ENCODE results near the gene LSM7. TPM values are rescaled to one million over a fixed set of nuclear protein-coding genes. Genes with fewer than 3 reads are reported as not detected.

LSM7 gene
- total and polyA plus RNA-seq, 9 of the 15 experiments (the other 6 are each of a cell fraction or from before 2014, with no cell fraction given), result 40.5 to 690 (median 265) TPM

- TF ChIP-seq, protein P1, sequence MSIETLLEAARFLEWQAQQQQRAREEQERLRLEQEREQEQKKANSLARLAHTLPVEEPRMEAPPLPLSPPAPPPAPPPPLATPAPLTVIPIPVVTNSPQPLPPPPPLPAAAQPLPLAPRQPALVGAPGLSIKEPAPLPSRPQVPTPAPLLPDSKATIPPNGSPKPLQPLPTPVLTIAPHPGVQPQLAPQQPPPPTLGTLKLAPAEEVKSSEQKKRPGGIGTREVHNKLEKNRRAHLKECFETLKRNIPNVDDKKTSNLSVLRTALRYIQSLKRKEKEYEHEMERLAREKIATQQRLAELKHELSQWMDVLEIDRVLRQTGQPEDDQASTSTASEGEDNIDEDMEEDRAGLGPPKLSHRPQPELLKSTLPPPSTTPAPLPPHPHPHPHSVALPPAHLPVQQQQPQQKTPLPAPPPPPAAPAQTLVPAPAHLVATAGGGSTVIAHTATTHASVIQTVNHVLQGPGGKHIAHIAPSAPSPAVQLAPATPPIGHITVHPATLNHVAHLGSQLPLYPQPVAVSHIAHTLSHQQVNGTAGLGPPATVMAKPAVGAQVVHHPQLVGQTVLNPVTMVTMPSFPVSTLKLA (conservative IDR thresholded peaks at IDR 0.05), result peak in 1 of 2 experiments; percentile 47; a peak in 1 of 4 replicates
- TF ChIP-seq PBX2 (CRISPR knock-in tag; IDR thresholded peaks at IDR 0.05; ENCODE audit: low read depth), result no peak
- TF ChIP-seq PBX2 (tag; conservative IDR thresholded peaks at IDR 0.05; ENCODE audit: low read depth), result no peak
- peak; percentile 60; the same call in 1 of the 2 replicates for TF ChIP-seq MTA3 (IDR thresholded peaks at IDR 0.05; ENCODE audit: borderline replicate concordance)
- TF ChIP-seq, protein P2, sequence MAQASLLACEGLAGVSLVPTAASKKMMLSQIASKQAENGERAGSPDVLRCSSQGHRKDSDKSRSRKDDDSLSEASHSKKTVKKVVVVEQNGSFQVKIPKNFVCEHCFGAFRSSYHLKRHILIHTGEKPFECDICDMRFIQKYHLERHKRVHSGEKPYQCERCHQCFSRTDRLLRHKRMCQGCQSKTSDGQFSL (CRISPR knock-in tag; IDR thresholded peaks at IDR 0.05), result peak; percentile 9
- TF ChIP-seq, protein P2 (tag; IDR thresholded peaks at IDR 0.05), result no peak
- TF ChIP-seq ZNF431 (CRISPR knock-in tag; IDR thresholded peaks at IDR 0.05), result peak; percentile 40; the same call in 1 of the 2 replicates
- peak; percentile 93 for TF ChIP-seq MBD1 (CRISPR knock-in tag; IDR thresholded peaks at IDR 0.05)
- TF ChIP-seq, protein P3, sequence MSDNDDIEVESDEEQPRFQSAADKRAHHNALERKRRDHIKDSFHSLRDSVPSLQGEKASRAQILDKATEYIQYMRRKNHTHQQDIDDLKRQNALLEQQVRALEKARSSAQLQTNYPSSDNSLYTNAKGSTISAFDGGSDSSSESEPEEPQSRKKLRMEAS (CRISPR knock-in tag; IDR thresholded peaks at IDR 0.05), result peak; percentile 86
- TF ChIP-seq TCFL5 (CRISPR knock-in tag; conservative IDR thresholded peaks at IDR 0.05), result no peak
- peak; percentile 62; the same call in 1 of the 2 replicates for TF ChIP-seq SMAD4 (CRISPR knock-in tag; conservative IDR thresholded peaks at IDR 0.05)
- peak; percentile 46 for TF ChIP-seq MYC (IDR thresholded peaks at IDR 0.05; ENCODE audit: low read depth, low read length)
- TF ChIP-seq MYC (CRISPR knock-in tag; IDR thresholded peaks at IDR 0.05; ENCODE audit: borderline replicate concordance, low read depth), result no peak
- no peak for TF ChIP-seq SMAD3 (CRISPR knock-in tag; conservative IDR thresholded peaks at IDR 0.05)
- peak; percentile 53; the same call in 1 of the 2 replicates for TF ChIP-seq ZNF830 (CRISPR knock-in tag; IDR thresholded peaks at IDR 0.05)
Observed at GRCh38 chr19:2289714-2290435, 38.5 kb downstream of the LSM7 start (continued).

Data from K562 (cell line).